Amygdala (tissue), 56 donors: ENCODE data around the gene GRID1.
"Not testable (repeated sequence)": the region's sequence is repeated elsewhere in the genome, so short reads cannot be mapped to it uniquely, and the experiment has no call there.

ENCODE experiments used
- DNase-seq, 56 donors: peaks; one replicate each; lab custom pipeline; 2025; lab: John Stamatoyannopoulos, UW

Gene GRID1

GRCh38 chr10:85849315-85849714 is 517.3 kb downstream of the GRID1 start:
- peak in 10 of 56 donors; percentile 4 to 26 (median 12) for DNase-seq

GRCh38 chr10:85848756-85849155 is 517.8 kb downstream of the GRID1 start:
- DNase-seq, result no peak

GRCh38 chr10:85847085-85847484 is 519.5 kb downstream of the GRID1 start:
- no peak for DNase-seq

GRCh38 chr10:85838660-85839059 is 527.9 kb downstream of the GRID1 start:
- not testable (repeated sequence) for DNase-seq

- no peak for DNase-seq
Observed at GRCh38 chr10:85832988-85833387, 533.6 kb downstream of the GRID1 start.

GRCh38 chr10:85831422-85831821 is 535.2 kb downstream of the GRID1 start:
- no peak for DNase-seq

- DNase-seq, result no peak
Observed at GRCh38 chr10:85826377-85826776, 540.2 kb downstream of the GRID1 start.

DNA sequence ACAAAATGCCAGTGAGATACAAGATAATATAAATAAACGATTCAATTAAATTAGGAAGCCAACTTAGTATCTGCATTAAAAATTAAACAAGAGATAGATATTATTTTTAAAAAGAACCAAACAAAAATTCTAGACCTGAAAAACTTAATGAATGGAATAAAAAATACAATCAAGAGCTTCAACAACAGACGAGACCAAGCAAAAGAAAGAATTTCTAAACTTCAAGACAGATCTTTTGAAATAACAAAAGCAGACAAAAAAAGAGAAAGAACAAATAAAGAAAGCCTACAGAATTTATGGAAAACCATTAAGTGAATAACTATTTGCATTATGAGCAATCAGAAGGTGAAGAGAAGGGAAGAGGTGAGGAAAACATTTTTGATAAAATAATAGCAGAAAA is 555.2 kb downstream of the GRID1 start:
- DNase-seq, result no peak

DNA sequence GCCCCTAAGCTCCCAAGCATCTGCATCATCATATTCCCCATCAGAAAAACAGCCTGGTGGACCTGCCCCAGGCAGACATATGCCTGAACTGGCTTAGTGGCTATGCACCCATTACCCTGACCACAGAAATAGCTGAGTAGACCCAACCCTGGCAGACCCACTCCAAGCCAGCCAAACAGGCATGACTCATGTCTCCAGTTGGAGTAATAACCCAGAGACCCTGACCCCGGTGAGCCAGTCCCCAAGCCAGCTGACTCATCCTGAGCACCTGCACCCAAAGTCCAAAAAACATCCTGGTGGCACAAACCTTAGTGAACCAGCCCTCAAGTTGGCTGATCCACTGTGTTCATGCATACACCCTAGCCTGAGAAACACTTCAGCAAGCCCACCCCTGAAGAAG is 555.9 kb downstream of the GRID1 start:
- no peak for DNase-seq

DNA sequence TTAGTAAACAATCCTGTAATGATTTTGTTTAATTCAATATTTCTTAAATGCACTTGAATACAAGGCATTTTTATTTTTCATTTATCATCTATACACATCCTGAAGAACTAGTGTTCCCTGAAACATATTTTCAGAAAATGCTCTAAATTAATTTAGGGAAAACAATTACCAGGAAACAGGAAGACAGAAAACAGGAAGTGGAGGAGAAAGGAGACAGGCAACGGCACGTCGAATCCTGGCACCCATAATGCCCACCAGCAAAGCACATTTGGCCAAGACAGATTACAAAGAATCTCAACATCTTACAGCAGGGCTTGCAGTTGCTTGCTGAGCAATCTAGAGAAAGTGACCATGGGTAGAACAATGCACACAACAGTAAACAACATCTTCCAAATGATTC is 571.1 kb downstream of the GRID1 start:
- DNase-seq, result no peak

GRCh38 chr10:85794553-85794952 is 572.0 kb downstream of the GRID1 start:
- no peak for DNase-seq

GRCh38 chr10:85792533-85792858 is 574.1 kb downstream of the GRID1 start:
- no peak for DNase-seq

GRCh38 chr10:85791818-85792532 is 574.6 kb downstream of the GRID1 start:
- DNase-seq, result peak in 2 of 56 donors; percentile 10 to 33

DNA sequence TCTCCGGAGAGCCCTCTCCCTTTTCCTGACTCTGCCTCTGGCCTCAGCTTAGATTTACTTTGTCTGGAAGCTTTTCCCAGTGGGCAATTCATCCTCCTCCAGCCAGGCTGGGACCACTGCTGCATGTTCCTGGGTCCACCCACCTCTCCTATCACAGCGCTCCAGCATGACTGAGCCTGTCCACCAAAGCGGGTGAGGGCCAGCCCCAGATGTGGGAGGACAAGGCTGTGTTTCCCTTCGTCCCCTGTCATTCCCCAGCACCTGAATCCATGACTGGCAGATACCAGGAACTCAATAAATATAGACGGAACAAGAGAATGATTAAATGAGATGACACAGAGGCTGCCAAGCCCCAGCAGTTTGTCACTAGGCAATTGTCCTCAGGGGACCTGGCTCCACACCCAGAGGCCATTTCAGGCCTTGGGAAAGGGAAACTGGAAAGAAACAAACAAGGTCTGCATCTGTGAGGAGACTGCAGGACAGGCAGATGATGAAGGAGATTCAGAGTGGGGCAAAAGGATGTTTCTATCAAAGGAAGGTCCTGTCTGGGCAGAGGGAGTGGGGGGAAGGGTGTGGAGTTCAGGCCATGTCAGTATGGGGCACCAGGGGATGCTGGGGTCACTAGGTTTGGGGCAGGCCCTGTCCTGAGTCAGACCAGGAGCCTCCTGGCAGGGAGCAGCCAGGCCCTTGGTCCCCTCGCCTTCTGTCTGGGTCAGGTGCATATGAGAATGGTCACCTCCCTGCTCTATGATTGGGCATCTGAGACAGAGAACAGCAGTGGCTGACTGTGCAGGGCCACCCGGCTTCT is 576.4 kb downstream of the GRID1 start:
- no peak for DNase-seq

DNA sequence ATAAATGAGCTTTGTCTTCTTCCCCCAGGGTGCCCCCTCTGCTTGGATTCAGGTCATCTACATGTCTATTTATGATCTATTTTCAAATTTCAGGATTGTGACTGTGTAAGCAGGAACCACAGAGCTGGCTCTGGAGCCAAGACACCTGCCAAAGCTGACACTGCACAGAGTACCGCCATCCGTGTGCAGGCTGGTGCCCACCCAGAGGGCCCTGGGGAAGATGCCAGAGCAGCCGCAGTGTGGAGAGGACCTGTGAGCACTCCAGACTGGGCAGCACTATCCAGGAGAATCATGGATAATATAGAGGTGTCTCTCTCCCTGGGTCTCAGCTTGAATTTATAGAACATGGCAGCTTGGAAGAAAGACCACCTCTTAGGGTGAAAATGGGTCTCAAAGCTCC is 577.5 kb downstream of the GRID1 start:
- DNase-seq, result no peak

- DNase-seq, result no peak
Observed at GRCh38 chr10:85788570-85788969, 578.0 kb downstream of the GRID1 start.

DNA sequence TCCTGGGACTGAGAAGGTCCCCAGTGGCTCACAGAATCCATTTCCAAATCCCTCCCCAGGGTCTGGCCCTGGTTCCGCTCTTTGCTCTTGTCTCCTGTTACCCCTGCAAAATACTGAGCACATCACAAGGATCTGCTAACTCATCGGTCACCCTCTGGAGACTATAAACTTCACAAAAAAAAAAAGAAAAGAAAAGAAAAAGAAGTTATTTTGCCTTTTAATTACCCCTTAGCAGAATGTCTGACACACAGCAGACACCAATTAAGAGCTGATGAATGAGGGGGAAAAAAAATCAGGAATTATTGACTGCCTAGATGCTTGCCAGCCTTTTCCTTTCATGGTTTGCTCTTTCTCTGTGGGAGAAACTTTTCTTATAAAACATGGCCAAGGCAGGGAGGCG is 578.7 kb downstream of the GRID1 start:
- no peak for DNase-seq

DNA sequence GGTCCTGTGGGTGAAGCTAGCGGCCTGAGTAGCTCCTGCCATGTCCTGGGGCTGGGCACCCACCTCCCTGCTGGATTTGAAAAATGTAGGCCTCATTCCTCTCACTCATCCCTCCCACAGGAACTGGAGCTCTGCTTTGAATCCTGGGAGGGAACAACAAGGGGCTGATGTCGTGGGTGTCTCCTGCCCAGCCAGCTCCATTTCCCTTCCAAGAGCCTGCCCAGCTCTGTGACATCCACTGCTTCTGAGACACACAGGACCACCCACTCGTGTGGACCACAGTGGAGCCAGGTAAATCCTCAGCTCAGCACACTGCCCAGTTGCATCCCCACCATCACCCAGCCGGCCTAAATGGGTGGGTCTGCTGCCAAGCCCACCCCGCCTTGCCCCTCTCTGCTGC is 579.2 kb downstream of the GRID1 start:
- no peak for DNase-seq

GRCh38 chr10:85786401-85786899 is 580.1 kb downstream of the GRID1 start:
- peak in 7 of 56 donors; percentile 11 to 27 (median 17) for DNase-seq

DNA sequence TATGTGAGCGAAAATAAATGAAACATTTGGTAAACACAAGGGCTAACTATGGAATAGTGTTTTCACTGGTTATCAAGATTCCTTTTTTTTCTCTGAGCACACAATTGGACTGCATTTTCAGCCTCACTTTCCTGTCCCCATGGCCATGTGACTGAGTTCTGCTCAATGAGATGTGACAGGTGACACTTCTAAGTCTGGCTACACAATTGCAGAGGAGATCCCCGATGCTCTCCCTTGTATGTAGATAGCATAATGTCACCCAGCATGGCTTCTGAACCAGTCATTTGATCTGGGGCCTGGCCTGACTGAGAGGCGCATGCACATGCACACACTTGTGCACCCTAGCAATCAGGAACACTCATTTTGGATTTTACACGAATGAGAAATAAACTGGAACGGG is 581.8 kb downstream of the GRID1 start:
- DNase-seq, result no peak

DNA sequence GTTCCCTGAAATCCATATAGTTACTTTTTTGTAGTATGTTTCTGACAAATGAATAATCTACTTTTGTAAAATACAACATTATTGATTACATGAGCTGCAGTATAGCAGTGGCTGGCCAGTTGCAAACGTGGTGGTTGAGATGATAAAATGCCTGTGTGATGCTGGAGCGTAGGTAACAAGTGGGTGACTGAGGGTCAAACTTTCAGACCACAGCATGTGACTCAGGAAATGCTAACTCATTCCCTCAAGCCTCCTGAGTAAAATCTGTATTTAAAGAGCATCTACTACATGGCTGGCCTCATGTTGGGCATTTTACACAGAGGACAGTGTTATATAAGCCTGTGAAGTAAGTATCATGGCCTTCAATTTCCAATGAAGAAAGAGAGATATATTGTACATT is 585.2 kb downstream of the GRID1 start:
- DNase-seq, result no peak

DNA sequence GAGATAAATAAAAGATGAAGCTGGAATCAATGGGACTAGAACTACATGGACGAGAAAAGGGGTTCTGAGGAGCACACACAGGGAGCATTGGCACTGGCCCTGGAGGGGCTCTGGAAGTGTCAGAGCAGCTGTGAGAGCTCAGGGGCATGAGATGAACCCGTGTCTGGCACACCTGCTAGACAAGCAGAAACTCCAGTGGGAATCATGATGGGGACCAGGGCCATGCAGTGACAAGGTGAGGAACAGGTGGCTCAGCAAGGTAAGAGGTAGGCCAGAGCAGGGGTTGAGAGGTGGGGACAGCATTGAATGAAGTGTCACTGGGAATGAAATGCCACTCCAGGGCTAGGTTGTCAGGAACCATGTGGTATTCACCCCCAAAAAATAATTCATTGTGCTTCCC is 588.5 kb downstream of the GRID1 start:
- DNase-seq, result no peak
